ENCODE measurements around the gene GOSR2. TPM values are rescaled to one million over a fixed set of nuclear protein-coding genes. Genes with fewer than 3 reads are reported as not detected.
"Not testable (repeated sequence)": the region's sequence is repeated elsewhere in the genome, so short reads cannot be mapped to it uniquely, and the experiment has no call there.

GOSR2 gene
- total and polyA plus RNA-seq, 2 of the 13 experiments (the other 11 are each of a cell fraction or from before 2014, with no cell fraction given) = 61.5 to 63.9 TPM

GRCh38 chr17:46987927-46988326 lies 65.0 kb downstream of the GOSR2 start:
- intact Hi-C loops (cut with micrococcal nuclease; ENCODE audit: unreplicated experiment) = loop anchor here (2.0 kb wide), 1 partner anchor 73 kb away; no protein-coding TSS in a partner anchor
- H3K4me2 ChIP-seq (ENCODE audit: low read depth, low read length); POLR2A ChIA-PET; CTCF ChIA-PET (ENCODE audit: low intra/inter-chr PET ratio, low total read pairs); H3K36me3 ChIP-seq (replicated peaks in 1 of 2; ENCODE audit: control insufficient read depth in 1 of 2, insufficient read depth in 2 of 2, low read length in 2 of 2); ATAC-seq; H3K4me3 ChIP-seq (replicated peaks in 1 of 3; ENCODE audit: insufficient read depth in 1 of 3, low read depth in 2 of 3, low read length in 3 of 3); H4K20me1 ChIP-seq (ENCODE audit: insufficient read depth, low read length); H3K79me2 ChIP-seq (ENCODE audit: insufficient read depth, low read length); in situ Hi-C loops (cut with HindIII; ENCODE audit: extremely low pct_ligation_motif_present, low pct_unique_long_range_greater_than_20kb); H3K27me3 ChIP-seq (ENCODE audit: control insufficient read depth in 1 of 2, insufficient read depth in 2 of 2, low read length in 2 of 2); H3K27ac ChIP-seq (ENCODE audit: extremely low read length, insufficient read depth, low read length); BruUV-seq (replicated peaks); H3K9me3 ChIP-seq (ENCODE audit: low read length); H2AFZ ChIP-seq (ENCODE audit: low read length); FAIRE-seq; H3K9ac ChIP-seq (ENCODE audit: insufficient read depth, low read depth, low read length); DNase-seq (ENCODE audit: low spot score): not testable (repeated sequence)
- H3K4me1 ChIP-seq (ENCODE audit: insufficient read depth, low read length) = peaks cover 30% of the 10 kb centered on the region
- WGBS (ENCODE audit: low lambda C conversion rate) = 17% methylated on average over 5 of the region's 5 CpGs
- TF ChIP-seq CEBPB (IDR thresholded peaks at IDR 0.05; ENCODE audit: borderline replicate concordance, low read depth, low read length) (peak; percentile 46; the same call in 1 of the 2 replicates), CEBPG (CRISPR knock-in tag; IDR thresholded peaks at IDR 0.05) (peak; percentile 61), ATF4 (CRISPR knock-in tag; IDR thresholded peaks at IDR 0.05) (peak in 1 of 2 experiments; percentile 59; a peak in 1 of 4 replicates)

GRCh38 chr17:46989637-46990431 lies 66.9 kb downstream of the GOSR2 start:
- H3K79me2 ChIP-seq (ENCODE audit: insufficient read depth, low read length) = no peaks in the 10 kb centered on the region
- H4K20me1 ChIP-seq (ENCODE audit: insufficient read depth, low read length) = no peaks in the 10 kb centered on the region
- 32% methylated on average over 10 of the region's 11 CpGs for WGBS (ENCODE audit: low lambda C conversion rate)
- POLR2A ChIA-PET = no interaction called here
- H3K4me1 ChIP-seq (ENCODE audit: insufficient read depth, low read length) = peaks cover 10% of the 10 kb centered on the region
- no peak overlapping the region for H2AFZ ChIP-seq (ENCODE audit: low read length)
- FAIRE-seq = no peak
- H3K27me3 ChIP-seq (ENCODE audit: control insufficient read depth in 1 of 2, insufficient read depth in 2 of 2, low read length in 2 of 2) = 0 out of 5 replicates have a peak, but pooled peaks cover 0 to 1% of the 10 kb centered on the region in 2 experiments
- no peak overlapping the region for H3K27ac ChIP-seq (ENCODE audit: extremely low read length, insufficient read depth, low read length)
- no peak for ATAC-seq
- CTCF ChIA-PET (ENCODE audit: low intra/inter-chr PET ratio, low total read pairs) = no interaction called here
- intact Hi-C loops (cut with micrococcal nuclease; ENCODE audit: unreplicated experiment) (no loop called here), in situ Hi-C loops (cut with HindIII; ENCODE audit: extremely low pct_ligation_motif_present, low pct_unique_long_range_greater_than_20kb) (no loop called here)
- BruUV-seq (replicated peaks) = no TSS peak
- TF ChIP-seq AKAP8 (CRISPR knock-in tag; IDR thresholded peaks at IDR 0.05) (no peak), ZNF792 (CRISPR knock-in tag; IDR thresholded peaks at IDR 0.05) (no peak), ZNF562 (CRISPR knock-in tag; IDR thresholded peaks at IDR 0.05; ENCODE audit: borderline replicate concordance) (no peak), ATF4 (CRISPR knock-in tag; IDR thresholded peaks at IDR 0.05) (no peak), NONO (IDR thresholded peaks at IDR 0.05) (no peak), NONO (CRISPR knock-in tag; conservative IDR thresholded peaks at IDR 0.05) (no peak), ATF6 (CRISPR knock-in tag; conservative IDR thresholded peaks at IDR 0.05) (no peak), ZNF256 (CRISPR knock-in tag; conservative IDR thresholded peaks at IDR 0.05) (no peak), ZNF629 (CRISPR knock-in tag; conservative IDR thresholded peaks at IDR 0.05) (no peak), ZNF577 (CRISPR knock-in tag; IDR thresholded peaks at IDR 0.05; ENCODE audit: borderline replicate concordance, low read depth) (no peak), SNAI1 (CRISPR knock-in tag; IDR thresholded peaks at IDR 0.05; ENCODE audit: borderline replicate concordance) (no peak), CBX1 (IDR thresholded peaks at IDR 0.05; ENCODE audit: low read depth) (no peak), ZNF205 (CRISPR knock-in tag; IDR thresholded peaks at IDR 0.05) (no peak)
- H3K4me3 ChIP-seq (replicated peaks in 1 of 3; ENCODE audit: insufficient read depth in 1 of 3, low read depth in 2 of 3, low read length in 3 of 3) = no peak overlapping the region
- H3K36me3 ChIP-seq (replicated peaks in 1 of 2; ENCODE audit: control insufficient read depth in 1 of 2, insufficient read depth in 2 of 2, low read length in 2 of 2) = no peaks in the 10 kb centered on the region
- no peak overlapping the region for H3K9ac ChIP-seq (ENCODE audit: insufficient read depth, low read depth, low read length)
- no peak overlapping the region for H3K4me2 ChIP-seq (ENCODE audit: low read depth, low read length)
- no peaks in the 10 kb centered on the region for H3K9me3 ChIP-seq (ENCODE audit: low read length)
- DNase-seq (ENCODE audit: low spot score) = no peak

Measured in HepG2 (cell line).